Stimulated activated CD4-positive, alpha-beta T cell treated with anti-CD3 and anti-CD28 coated beads, TNF-alpha, amount 100 ng/mL, for 1 hour (primary cell): ENCODE data around the gene SBF2.
"Not testable (repeated sequence)": the region's sequence is repeated elsewhere in the genome, so short reads cannot be mapped to it uniquely, and the experiment has no call there.

Experiments
- DNase-seq, 3 donors: peaks; one replicate each; pipeline ENCODE4 v3.0.0-alpha.2; 2020; ENCODE audit warnings: low read depth in 3 of 3, low spot score in 1 of 3

The SBF2 gene

DNA sequence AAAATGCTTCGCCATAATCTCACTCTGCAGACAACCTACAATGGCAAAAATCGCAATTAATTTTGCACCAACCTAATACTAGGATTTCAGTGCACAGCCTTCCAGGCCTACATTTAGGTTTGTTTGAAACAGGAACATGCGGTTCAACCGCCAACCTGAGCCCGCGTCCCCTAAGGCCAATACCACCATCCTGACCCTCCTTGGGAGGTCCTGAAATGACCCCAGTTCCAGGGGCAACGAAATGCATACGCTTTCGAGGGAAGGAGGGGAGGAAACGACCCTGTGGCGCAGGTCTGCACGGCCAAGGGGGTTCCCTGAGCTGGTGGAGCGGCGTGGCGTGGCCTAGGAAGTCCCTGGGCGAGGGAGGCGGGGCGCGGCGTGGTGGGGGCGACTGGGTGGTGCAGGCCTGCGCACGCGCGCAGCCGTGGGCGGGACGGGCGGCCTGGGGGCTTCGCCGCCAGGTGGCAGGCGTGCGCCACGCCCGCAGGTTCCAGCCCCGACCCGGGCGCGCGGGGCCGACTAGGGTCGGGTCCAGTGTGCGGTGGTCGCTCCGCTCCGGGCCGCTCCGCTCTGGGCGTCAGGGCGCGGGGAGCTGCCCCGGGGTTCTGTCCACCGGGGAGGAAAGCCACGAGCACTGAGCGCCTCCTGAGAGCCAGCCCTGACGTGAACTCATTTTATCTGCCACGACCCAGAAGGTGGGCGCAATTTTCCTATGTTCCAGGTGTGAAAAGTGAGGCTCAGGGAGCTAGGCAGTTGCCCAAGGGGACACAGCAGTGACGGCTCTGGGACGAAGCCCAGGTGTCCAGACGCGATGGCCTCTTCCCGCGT lies 536.0 kb downstream of the SBF2 start:
- DNase-seq, result peak; percentile 85 to 94 (median 85)

- DNase-seq, result no peak
Observed at GRCh38 chr11:9756878-9757277, 537.1 kb downstream of the SBF2 start.

GRCh38 chr11:9756461-9756860 lies 537.6 kb downstream of the SBF2 start:
- no peak for DNase-seq

DNA sequence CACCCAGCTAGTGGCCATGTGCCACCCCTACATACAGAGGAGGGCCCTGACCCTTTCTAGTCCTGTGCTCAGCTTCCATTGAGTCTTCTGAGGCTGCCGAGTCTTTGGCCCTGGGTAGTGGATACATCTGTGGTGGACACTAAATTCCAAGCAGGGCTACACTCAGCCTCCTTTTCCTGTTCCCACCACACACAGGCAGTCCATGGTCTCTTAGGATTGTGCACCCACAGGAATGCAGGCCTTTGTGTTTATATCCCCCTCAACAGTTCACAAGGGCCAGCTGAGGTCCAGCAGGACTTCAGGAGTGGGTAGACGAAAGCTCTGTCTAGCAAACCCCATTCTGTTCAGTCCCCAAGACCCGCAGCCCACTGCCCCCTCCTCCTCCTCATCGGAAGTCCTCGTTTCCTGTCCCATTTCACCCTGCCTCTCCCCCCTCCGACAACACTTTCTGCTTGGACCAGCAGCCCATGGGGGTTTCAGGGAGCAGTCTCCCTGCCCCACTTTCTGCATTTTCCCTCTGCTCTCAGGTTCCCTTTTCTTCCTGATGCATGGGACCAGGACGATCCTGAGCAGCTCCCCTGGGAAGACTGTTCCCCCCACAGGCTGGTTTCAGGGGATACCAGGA lies 538.3 kb downstream of the SBF2 start:
- DNase-seq, result no peak

DNA sequence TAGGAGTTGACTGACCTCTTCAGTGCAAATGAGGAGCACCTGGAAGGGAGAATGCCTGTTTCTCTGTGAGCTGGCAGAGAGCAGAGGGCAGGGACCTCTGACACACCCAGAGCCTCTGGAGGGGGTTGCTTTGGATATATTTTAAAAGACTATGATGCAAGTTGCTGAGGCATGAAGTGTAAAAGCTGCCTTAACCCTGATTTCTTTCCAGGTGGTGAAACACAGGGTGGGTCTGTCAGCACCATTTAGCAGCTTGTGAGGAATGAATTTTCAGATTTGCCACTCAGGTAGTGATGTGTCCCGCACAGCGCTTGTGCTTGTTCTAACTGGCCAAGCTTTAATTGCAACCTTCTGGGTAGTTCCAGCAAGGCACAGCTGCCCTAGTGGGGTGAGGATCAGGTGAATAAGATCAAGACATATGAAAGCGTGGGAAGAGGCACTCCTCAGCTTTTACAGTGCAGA lies 540.0 kb downstream of the SBF2 start:
- DNase-seq, result no peak

DNA sequence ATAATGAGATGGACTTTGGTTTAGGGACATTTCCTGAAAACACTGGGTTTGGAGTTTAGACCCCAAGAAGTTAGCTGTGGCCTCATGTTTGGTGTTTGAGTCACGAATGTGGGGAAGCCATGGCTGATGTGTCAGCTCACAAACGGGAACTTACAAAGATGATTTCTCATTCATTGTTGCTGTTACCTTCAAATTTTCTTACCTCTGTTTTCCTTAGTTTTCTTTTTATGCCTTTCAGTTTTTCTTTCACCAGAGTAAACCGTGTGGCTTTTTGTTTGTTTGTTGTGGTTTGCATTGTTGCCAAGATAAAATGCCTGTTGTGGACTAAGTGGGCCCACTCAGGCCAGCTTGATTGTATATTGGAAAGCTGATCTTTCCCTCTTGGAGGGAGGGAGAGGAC lies 541.0 kb downstream of the SBF2 start:
- DNase-seq, result no peak

GRCh38 chr11:9752091-9752490 lies 541.9 kb downstream of the SBF2 start:
- no peak for DNase-seq

DNA sequence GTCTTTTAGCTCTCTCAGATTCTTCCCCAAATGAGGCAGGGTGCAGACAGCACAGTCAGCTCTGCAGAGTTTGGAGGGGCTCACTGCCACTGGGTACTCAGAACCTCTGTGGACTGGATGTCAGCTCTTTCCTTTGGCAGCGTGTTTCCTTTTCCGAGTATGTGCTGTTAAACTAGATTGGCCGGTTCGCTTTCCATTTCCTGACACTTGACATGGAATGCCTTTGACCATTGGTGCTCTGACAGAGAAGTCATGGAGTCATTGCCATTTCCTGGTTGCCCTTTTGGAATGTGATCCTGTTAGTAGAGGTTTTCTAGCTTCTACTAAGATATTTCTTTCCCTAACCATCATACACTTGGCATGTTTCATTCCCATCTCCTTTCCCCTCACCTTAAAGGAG lies 543.5 kb downstream of the SBF2 start:
- no peak for DNase-seq

- DNase-seq, result peak in 1 of 3 donors; percentile 28
Observed at GRCh38 chr11:9748361-9748970, 545.6 kb downstream of the SBF2 start.

DNA sequence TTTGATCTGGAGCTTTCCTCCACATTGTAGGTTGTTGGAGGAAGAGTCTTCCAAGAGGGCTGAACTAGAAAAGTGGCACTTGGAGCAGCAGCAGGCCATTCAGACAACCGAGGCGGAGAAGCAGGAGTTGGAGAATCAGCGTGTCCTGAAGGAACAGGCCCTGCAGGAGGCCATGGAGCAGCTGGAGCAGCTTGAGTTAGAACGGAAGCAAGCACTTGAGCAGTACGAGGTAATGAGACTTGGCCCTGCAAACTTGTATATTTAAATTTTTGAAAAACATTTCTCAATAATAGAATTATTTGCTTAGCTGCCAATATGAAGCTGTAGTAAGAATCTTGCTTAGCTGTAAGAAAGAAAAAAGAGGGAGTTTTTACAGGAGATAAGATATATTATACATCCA lies 546.2 kb downstream of the SBF2 start:
- DNase-seq, result no peak

DNA sequence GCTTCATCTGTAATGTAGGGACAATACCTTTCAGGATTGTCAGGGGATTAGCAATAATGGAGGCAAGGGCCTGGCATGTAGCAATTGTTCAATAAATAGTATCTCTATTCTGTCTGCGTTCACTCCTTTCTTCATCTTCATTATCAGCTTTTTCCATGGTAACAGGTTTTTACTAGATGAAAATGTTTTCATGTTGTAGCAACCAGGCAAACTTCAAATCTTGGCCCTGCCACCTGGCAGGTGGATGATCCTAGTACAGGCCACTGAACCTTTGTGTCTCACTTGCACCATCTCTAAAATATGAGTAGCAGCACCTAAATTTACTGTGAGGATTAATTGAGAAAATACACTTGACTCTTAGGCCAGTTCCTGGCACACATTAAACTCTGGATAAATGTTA lies 546.8 kb downstream of the SBF2 start:
- no peak for DNase-seq

DNA sequence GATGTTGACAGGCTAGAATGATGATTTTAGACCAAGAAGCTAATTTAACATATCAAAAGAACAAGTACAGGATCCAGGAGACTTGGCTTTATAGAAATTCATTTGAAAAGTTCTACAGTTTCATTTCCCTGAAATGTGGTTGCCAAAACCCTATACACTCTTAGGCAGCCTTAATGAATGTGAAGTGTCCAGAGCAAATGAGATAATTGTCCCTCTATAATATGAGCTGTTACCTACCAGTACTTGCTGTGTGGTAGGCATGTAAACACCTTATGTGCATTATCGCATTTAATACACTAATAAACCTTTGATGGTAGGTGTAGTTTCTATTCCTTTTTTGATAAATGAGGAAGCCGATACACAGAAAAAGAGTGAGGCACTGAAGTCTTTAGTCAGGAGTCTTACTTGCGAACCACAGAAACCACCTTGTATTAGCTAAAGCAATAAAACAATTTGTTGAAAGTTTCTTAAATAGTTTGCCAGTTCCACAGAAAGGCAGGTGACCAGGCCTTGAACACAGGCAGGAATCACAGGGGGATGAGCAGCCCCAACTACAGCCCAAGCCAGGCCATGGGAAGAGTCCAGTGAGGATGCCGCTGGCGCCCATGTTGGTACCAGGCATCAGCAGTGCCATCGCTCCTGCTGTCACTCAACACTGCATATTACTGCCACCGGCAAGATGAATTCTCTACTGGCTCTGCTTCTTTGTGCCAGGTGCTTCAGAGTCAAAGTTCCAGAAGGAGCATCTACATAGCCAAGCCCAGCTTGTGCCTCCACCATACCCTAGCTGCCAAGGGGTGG lies 548.4 kb downstream of the SBF2 start:
- no peak for DNase-seq

GRCh38 chr11:9743512-9743911 lies 550.5 kb downstream of the SBF2 start:
- not testable (repeated sequence) for DNase-seq

GRCh38 chr11:9741260-9741659 lies 552.8 kb downstream of the SBF2 start:
- DNase-seq, result no peak

GRCh38 chr11:9740202-9740883 lies 553.7 kb downstream of the SBF2 start:
- DNase-seq, result no peak

- DNase-seq, result no peak
Observed at GRCh38 chr11:9739123-9739900, 554.7 kb downstream of the SBF2 start.

DNA sequence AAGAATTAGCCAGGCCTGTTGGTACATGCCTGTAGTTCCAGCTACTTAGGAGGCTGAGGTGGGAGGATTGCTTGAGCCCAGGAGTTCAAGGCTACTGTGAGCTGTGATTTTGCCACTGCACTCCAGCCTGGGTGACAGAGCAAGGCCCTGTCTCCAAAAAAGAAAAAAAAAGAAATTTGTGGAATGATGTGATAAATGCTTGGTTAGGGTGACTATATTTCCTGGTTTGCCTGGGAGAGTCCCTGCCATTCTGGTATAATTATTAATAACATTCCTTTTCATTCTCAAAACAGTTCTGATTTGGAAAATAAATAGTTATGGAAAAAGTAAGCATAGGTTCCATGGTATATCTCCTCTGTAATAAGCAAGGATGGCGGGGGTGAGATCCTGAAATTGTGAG lies 555.3 kb downstream of the SBF2 start:
- DNase-seq, result no peak

GRCh38 chr11:9738116-9738515 lies 555.9 kb downstream of the SBF2 start:
- no peak for DNase-seq

GRCh38 chr11:9736365-9736764 lies 557.7 kb downstream of the SBF2 start:
- no peak for DNase-seq

- DNase-seq, result no peak
Observed at GRCh38 chr11:9735919-9736318, 558.1 kb downstream of the SBF2 start.
